ENCODE data around the gene GOLPH3.
"Not testable (repeated sequence)": the region's sequence is repeated elsewhere in the genome, so short reads cannot be mapped to it uniquely, and the experiment has no call there.

Gene GOLPH3

GRCh38 chr5:32132757-32133156 lies 41.4 kb downstream of the GOLPH3 start:
- DNase-seq = no peak

- no peak for DNase-seq
These were observed 42.5 kb downstream of the GOLPH3 start for GRCh38 chr5:32131604-32132003.

- DNase-seq = no peak
These were observed 43.3 kb downstream of the GOLPH3 start for GRCh38 chr5:32130865-32131264.

- DNase-seq = no peak
These were observed 45.0 kb downstream of the GOLPH3 start for GRCh38 chr5:32129074-32129598.

GRCh38 chr5:32127711-32128110 lies 46.4 kb downstream of the GOLPH3 start:
- DNase-seq = no peak

GRCh38 chr5:32126691-32127090 lies 47.4 kb downstream of the GOLPH3 start:
- no peak for DNase-seq

GRCh38 chr5:32123889-32124676 lies 50.0 kb downstream of the GOLPH3 start:
- DNase-seq = no peak

- DNase-seq = no peak
These were observed 50.9 kb downstream of the GOLPH3 start for GRCh38 chr5:32123058-32123805.

- DNase-seq = not testable (repeated sequence)
These were observed 55.2 kb downstream of the GOLPH3 start for GRCh38 chr5:32118922-32119321.

GRCh38 chr5:32116574-32117313 lies 57.4 kb downstream of the GOLPH3 start:
- DNase-seq = no peak

GRCh38 chr5:32115985-32116384 lies 58.1 kb downstream of the GOLPH3 start:
- no peak for DNase-seq

- no peak for DNase-seq
These were observed 63.9 kb downstream of the GOLPH3 start for GRCh38 chr5:32110111-32110696.

GRCh38 chr5:32109236-32109635 lies 64.9 kb downstream of the GOLPH3 start:
- no peak for DNase-seq

- no peak for DNase-seq
These were observed 66.0 kb downstream of the GOLPH3 start for GRCh38 chr5:32108167-32108566.

GRCh38 chr5:32107291-32107690 lies 66.8 kb downstream of the GOLPH3 start:
- DNase-seq = no peak

- no peak for DNase-seq
These were observed 70.6 kb downstream of the GOLPH3 start for GRCh38 chr5:32103521-32103920.

GRCh38 chr5:32102254-32102986 lies 71.7 kb downstream of the GOLPH3 start:
- no peak for DNase-seq

GRCh38 chr5:32100691-32101302 lies 73.3 kb downstream of the GOLPH3 start:
- DNase-seq = no peak

GRCh38 chr5:32100230-32100629 lies 73.9 kb downstream of the GOLPH3 start:
- no peak for DNase-seq

GRCh38 chr5:32099486-32100035 lies 74.6 kb downstream of the GOLPH3 start:
- DNase-seq = no peak

- DNase-seq = no peak
These were observed 75.2 kb downstream of the GOLPH3 start for GRCh38 chr5:32098890-32099310.
